GM21619 (cell line): ENCODE measurements around the gene ODAD4.
"Not testable (repeated sequence)": the region's sequence is repeated elsewhere in the genome, so short reads cannot be mapped to it uniquely, and the experiment has no call there.

Source experiments
- ATAC-seq: cut with Tn5 transposase; IDR thresholded peaks from one replicate; pipeline ENCODE4 v1.9.1; 2021; ENCODE audit not compliant: unreplicated experiment

ODAD4 gene

GRCh38 chr17:41996855-41997164 is 66.4 kb downstream of the ODAD4 start:
- ATAC-seq: no peak

DNA sequence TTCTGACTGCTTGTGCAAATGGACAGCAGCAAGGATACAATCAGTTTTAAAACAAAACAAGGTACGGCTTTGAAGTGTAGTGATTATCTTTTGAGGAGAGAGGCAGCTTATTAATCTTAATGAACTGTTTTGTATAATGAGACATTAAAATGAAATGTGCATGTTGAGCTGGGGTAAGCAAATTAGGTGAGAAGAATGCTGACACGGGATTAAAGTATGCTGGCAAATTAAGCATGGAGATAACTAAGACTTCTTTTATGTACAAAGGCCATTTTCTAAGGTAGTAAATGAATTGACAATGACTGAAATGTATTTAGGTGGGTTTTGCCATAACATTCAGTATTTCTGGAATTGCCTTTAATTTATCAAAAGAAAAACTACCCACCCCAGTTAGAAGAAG is 68.1 kb downstream of the ODAD4 start:
- no peak for ATAC-seq

- no peak for ATAC-seq
Observed at GRCh38 chr17:42000413-42001133, 70.2 kb downstream of the ODAD4 start.

DNA sequence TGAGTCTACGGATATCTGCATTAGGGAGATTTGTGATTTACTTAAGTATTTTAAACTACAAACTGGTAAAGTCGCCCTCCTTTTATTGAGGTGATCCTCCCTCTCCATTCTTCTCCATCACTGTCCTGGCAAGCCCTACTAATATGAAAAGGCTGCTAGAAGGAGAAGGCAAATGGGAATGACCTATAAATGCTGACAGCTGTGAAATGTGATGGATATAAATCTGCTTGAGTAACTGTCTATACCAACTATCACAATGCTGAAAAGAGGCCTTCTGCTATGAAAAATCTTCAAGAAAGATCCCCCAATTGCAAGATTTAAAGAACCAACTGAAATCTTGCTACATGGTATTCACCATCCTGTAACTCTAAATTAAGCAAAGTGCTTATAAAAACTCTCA is 71.3 kb downstream of the ODAD4 start:
- ATAC-seq: no peak

- no peak for ATAC-seq
Observed at GRCh38 chr17:42002175-42002791, 71.9 kb downstream of the ODAD4 start.

DNA sequence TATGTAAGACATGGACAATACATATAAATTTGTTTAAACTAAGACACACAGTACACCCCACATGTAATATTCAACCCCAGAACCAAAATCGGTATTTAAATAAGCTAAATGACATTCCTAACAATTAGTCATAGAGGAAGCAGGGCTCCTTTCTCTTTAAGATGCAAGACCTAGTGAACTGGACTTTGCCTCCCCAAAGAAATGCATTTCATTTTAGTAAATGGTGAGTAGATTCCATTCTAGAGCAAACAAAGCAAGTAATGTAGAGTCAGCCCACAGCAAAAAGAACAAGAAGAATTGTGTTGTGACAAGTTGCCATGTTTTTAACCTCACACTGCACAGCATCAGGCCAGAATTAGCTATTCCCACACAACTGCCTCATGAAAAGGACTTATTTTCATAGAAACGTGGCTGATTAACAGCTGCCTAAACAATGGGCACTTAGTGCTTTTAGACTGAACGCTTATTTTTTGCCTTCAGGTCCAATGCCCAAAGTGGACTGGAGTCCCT is 72.4 kb downstream of the ODAD4 start:
- no peak for ATAC-seq

DNA sequence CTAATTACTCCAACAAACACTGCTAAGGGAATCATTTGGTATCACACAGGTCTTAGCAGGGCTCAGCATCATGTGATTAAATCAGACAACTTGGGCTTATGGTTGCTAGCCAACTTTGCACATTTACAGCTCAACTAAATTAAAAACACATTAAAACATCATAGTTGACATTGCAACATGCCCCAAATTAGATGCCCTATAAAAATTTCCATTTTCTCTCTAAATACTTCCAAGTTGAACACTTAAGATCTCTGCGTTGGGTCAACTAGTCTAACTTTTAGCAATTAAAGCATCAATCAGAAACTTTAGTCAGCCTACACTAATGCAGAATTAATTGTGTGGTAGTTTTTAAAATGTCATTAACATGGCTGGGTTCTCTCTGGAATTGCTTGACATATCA is 74.7 kb downstream of the ODAD4 start:
- ATAC-seq: no peak

DNA sequence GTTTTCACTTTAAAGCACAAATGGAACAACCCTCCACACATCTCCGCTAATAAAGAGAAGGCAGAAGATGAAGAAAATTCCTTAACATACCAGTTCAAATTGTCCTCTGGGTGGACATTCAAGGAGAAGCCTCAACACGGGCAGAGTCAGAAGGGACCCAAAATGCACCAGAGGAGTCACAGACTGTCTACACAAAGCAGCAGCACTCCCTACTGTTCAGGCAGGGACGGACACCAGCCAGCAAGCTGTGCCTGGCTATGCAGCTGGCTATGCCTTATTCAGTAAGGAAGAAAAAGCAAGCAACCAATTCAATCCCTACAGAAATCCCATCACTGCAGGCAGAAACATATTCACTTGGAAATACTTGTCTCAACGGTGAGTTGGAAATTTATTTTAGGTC is 78.8 kb downstream of the ODAD4 start:
- no peak for ATAC-seq

- ATAC-seq: not testable (repeated sequence)
Observed at GRCh38 chr17:42010266-42010680, 79.9 kb downstream of the ODAD4 start.

- ATAC-seq: no peak
Observed at GRCh38 chr17:42010898-42011516, 80.6 kb downstream of the ODAD4 start.

DNA sequence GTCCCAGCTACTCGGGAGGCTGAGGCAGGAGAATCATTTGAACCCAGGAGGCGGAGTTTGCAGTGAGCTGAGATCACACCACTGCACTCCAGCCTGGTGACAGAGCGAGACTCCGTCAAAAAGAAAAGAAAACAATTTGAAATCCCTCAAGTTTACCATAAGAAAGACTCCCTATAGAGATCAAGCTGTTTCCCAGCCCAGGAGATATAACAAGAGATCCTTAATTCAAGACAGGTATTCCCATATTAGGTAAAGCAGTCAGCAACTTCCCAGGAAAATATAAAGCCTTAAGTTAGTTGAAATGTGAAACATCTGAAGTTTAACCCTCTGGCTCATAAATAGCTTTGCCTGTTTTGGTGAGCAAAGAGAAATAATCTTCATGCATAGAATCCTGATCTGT is 81.9 kb downstream of the ODAD4 start:
- not testable (repeated sequence) for ATAC-seq

GRCh38 chr17:42013740-42014139 is 83.3 kb downstream of the ODAD4 start:
- ATAC-seq: not testable (repeated sequence)
